ENCODE results near the gene TMEM51. TPM values are rescaled to one million over a fixed set of nuclear protein-coding genes. Genes with fewer than 3 reads are reported as not detected.

The TMEM51 gene
- total RNA-seq, 1 experiment from 2014 or later: 22.2 TPM

GRCh38 chr1:15177710-15178166 is 24.2 kb downstream of the TMEM51 start:
- no peak for DNase-seq (ENCODE audit: low read depth)

DNA sequence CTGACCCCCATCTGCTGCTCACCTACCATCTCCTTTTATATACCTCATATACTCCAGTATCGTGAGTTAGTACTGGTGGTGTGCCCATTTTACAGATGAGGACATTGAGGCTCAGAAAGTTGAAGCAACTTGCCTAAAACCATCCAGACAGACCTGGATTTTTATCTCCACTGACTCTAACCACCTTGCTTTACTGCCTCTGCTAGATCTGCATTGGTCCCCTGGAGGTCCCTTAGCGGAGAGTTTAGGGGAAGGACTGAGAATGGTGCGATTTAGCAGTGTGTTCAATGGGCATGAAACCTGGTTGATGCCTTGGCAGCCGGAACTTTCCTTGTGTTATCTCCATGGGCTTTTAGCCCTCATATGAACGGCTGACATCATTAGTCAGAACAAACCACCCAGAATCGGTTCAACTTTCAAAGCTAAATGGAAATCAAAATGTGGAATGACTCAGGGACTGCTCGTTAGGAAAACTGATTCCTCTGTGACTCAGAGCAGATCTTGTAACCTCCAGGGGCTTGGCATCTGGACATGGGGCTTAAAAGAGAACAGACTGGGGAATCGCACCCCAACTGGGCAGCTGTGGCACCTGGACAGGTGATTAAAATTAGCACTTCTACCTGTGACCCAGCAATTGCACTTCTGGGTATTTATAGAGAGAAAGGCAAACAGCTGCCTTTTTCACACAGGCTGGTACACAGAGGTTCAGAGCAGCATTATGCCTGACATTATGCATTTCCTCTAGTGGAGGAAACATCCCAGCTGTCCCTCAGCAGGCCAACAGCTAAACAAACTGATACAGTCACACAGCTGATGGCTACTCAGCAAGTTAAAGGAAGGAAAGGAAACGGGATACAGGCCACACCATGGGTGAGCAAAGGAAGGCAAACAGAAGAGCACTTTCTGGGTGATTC is 25.3 kb downstream of the TMEM51 start:
- peak; percentile 98 for DNase-seq (ENCODE audit: low read depth)

GRCh38 chr1:15179485-15179883 is 25.9 kb downstream of the TMEM51 start:
- no peak for DNase-seq (ENCODE audit: low read depth)

GRCh38 chr1:15180189-15180588 is 26.6 kb downstream of the TMEM51 start:
- no peak for DNase-seq (ENCODE audit: low read depth)

DNA sequence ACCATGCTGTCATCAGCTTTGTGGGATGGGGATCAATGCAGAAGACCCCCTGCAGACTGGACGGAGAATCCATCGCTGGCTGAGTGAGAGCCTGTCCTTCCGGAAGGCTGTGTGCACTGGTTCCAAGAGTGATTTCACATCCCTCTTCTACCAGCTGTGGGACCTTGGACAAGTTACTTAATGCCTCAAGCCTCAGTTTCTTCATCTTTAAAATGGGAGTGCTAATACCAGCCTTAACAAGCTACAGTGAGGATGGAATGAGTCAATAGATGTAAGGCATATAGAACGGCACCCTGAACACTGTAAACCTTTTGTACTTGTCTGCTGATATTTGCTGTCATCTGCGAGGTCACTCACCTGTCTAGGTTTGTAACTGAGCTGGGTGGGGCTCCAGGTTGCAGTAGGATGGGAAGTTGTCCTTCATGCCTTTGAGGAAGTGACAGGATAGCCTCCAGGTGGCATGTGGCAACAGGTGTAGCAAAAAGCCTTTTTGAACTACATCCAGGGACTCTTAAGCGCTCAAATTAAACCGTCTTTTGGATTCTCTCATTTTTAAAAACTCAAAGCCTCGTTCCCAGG is 27.5 kb downstream of the TMEM51 start:
- DNase-seq (ENCODE audit: low read depth): no peak

DNA sequence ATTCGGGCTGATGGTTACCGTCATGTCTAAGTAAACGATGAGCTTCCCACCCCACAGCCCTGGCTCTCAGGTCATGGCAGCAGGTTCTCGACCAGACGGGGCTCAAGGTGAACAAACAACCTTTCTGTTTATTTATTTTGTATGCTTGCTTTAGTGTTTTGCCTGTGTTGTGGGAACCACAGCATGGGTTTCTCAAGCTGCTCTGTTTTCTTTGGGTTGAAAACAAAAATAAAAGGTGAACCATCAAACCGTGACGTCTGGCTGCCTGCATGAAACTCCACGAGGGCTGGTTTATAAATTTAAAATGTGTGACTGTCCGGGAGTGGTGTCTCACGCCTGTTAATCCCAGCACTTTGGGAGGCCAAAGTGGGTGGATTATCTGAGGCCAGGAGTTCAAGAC is 28.0 kb downstream of the TMEM51 start:
- DNase-seq (ENCODE audit: low read depth): no peak

DNA sequence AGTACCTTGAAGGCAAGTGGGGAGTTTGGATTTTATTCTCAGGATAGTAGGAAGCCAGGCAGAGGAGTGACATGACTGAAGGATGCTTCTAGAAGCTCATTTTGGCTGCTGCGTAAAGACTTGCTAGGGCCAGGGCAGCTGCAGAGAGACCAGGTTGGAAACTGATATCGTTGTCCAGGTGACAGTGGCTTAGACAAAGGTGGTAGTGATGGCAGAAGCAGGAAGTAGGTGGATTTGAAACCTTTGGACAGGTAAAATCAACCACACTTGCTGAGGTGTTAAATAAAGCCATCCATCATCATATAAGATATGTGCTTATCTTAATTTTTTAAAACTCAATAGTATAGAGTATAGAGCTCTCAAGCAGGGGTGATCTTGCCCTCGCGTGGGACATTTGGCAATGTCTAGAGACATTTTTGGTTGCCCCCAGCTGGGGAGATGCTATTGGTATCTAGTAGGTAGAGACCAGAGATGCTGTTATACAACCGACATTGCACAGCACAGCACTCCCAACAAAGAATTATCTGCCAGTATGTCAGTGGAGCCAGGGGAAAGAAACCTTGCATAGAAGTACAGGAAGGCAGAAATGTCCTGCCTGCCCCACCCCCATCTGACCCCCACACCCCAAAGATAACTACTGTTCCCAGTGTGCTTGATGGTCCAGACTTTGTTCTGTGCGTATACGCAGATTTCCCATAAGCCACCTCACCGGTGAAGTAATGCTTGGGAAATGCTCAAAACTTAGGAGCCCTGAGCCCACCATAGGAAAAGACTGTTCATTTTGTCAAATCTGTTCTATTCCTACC is 31.1 kb downstream of the TMEM51 start:
- DNase-seq (ENCODE audit: low read depth): no peak

DNA sequence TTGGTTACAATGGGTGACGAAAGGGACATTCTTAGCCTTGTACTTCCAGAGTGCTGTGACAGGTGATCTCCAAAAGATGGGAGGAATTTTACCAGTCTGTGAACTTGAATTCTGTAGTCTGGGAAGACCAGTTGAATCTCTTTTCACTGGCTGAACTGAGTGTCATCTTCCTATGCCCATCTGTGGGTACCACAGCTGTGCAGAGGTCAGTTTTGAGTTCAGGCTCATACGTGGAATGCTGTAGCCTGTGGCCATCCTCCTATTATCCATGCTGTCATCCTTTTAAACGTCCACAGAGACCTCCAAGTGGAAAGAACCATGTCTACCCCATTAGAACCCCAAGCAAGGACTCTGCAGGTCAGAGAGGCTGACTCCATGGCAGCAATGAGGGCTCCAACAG is 32.1 kb downstream of the TMEM51 start:
- DNase-seq (ENCODE audit: low read depth): no peak

GRCh38 chr1:15186073-15186845 is 32.7 kb downstream of the TMEM51 start:
- no peak for DNase-seq (ENCODE audit: low read depth)

- DNase-seq (ENCODE audit: low read depth): peak; percentile 59
These were observed 33.3 kb downstream of the TMEM51 start for GRCh38 chr1:15186846-15187151.

DNA sequence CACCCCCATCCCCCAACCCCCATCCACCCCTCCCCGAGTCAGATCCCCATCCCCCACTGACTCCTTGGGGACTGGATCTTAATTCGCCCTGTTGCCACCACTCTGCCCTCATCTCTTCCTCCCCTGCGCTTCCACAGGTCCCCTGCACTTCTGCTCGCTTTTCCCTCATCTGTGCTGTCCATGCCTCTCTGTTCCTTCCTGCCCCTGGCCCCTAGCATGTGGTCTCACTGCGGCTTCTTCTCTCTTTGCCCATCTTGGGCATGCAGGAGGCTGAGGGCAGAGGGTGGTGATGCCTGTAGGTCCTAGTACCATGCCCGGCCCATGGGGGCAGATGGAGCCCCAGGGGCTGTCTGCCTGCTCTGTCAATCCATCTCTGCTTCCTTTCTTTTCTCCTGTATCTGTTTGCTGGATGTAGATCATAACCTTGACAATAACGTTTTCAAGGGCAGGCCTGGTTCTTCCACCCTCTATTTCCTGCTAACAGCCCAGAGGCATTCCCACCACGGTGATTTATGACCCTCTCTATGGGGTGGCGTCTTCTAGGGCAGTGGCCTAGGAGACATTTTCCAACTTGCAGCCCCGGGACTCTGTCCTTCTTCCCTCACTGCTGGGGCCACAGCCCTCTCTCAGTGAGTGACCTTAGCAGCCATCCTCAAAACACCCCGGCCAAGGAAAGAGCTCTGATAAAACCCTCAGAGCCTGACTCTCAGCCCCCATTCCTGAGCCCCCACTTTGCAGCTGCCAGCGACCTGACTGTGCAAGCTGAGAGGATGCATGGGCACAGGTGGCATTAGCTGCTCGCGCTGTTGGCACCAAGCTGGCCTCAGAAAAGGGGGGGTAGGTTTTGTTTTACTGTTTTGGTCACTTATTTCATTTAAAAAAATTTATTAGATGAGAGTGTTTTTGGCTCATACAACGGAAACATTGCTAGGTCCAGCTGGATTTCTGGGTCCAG is 33.9 kb downstream of the TMEM51 start:
- DNase-seq (ENCODE audit: low read depth): peak; percentile 55

- DNase-seq (ENCODE audit: low read depth): peak; percentile 40
These were observed 34.6 kb downstream of the TMEM51 start for GRCh38 chr1:15188130-15188524.

- DNase-seq (ENCODE audit: low read depth): peak; percentile 51
These were observed 35.1 kb downstream of the TMEM51 start for GRCh38 chr1:15188678-15189077.

DNA sequence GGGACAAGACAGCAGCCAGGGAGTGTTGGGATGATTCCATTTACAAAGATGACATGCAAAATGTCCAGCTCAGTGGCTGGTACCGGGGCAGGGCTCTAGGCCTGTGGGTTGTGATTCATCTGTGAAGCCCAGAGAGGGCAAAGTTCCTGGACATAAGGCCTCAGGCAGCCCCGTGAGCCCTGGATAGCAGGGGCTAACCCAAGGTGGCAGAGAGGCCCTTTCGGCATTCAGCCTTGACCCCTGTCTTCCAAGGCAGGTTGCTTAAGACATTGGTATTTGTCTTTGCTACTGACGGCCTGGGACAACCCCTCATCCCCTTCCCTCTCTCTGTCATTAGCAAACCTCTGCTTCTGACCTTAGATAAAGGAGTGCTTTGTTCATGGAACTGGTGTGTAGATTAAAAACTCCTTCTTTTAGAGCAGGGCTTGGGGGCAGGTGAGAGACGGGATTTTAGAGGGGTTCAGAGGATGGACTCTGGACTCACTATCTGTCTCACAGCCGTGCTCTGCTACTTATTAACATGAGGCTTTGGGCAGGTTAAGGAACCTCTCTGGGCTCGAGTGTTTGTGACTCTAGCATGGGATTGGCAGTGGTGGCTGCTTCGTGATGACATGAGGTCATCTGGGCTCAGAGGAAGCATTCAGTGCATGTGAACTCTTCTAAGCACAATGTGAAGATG is 36.3 kb downstream of the TMEM51 start:
- DNase-seq (ENCODE audit: low read depth): no peak

DNA sequence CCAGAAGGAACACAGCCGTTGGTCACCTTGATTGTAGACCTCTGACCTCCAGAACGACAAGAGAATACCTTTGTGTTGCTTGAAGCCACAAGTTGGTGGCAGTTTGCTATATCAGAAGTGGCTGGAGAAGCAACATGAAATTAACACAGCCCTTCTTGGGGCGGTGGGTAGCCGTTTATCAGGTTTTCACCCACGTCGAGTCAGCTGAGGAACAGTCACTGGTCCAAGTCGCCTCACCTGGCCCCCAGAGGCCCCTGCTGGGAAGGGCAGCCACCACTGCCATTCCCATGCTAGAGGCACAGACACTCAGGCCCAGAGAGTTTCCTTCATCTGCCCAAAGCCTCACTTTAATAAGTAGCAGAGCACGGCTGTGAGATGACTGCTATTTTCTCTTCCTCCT is 37.7 kb downstream of the TMEM51 start:
- DNase-seq (ENCODE audit: low read depth): no peak

GRCh38 chr1:15191770-15192169 is 38.2 kb downstream of the TMEM51 start:
- no peak for DNase-seq (ENCODE audit: low read depth)

DNA sequence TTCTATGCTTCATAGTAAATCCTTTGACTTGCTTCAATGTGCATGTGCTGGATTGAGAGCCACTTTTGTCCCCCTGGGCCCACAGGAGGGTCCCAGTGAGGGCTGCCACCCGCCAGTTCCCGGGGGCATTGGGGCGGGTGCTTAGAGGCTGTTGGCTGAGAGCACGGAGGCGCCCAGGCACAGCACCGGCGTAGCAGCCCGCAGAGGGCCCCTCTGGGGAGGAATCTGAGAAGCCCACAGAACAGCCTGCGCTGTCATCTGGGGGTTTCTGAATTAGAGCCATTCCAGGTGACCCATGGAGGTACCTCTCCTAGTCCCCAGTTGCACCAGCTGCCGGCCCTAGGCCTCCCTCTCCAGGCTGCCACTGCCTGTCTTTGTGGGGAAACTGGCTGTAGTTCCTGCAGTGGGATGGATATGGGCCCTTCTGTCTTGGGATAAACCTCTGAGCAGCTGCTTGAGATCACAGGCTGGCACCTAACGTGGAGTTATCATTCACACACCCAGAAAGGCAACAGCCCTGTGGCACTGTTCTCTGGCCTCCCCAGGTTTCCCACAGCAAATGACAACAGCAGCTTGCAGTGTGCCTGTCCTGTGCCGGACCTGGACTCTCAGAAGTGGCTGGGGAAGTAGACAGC is 39.5 kb downstream of the TMEM51 start:
- DNase-seq (ENCODE audit: low read depth): no peak

GRCh38 chr1:15195420-15196052 is 42.0 kb downstream of the TMEM51 start:
- DNase-seq (ENCODE audit: low read depth): no peak

GRCh38 chr1:15196069-15196468 is 42.5 kb downstream of the TMEM51 start:
- DNase-seq (ENCODE audit: low read depth): no peak

Measured in M059J (cell line).